ENCODE results near the gene GLRX2. TPM values are rescaled to one million over a fixed set of nuclear protein-coding genes. Genes with fewer than 3 reads are reported as not detected.

The GLRX2 gene
- total RNA-seq, 1 experiment from 2014 or later = 30.6 TPM

- TF ChIP-seq, protein P1, sequence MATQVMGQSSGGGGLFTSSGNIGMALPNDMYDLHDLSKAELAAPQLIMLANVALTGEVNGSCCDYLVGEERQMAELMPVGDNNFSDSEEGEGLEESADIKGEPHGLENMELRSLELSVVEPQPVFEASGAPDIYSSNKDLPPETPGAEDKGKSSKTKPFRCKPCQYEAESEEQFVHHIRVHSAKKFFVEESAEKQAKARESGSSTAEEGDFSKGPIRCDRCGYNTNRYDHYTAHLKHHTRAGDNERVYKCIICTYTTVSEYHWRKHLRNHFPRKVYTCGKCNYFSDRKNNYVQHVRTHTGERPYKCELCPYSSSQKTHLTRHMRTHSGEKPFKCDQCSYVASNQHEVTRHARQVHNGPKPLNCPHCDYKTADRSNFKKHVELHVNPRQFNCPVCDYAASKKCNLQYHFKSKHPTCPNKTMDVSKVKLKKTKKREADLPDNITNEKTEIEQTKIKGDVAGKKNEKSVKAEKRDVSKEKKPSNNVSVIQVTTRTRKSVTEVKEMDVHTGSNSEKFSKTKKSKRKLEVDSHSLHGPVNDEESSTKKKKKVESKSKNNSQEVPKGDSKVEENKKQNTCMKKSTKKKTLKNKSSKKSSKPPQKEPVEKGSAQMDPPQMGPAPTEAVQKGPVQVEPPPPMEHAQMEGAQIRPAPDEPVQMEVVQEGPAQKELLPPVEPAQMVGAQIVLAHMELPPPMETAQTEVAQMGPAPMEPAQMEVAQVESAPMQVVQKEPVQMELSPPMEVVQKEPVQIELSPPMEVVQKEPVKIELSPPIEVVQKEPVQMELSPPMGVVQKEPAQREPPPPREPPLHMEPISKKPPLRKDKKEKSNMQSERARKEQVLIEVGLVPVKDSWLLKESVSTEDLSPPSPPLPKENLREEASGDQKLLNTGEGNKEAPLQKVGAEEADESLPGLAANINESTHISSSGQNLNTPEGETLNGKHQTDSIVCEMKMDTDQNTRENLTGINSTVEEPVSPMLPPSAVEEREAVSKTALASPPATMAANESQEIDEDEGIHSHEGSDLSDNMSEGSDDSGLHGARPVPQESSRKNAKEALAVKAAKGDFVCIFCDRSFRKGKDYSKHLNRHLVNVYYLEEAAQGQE (IDR thresholded peaks at IDR 0.05; ENCODE audit: low read depth) = no peak
- peak; percentile 90 for TF ChIP-seq SP1 (IDR thresholded peaks at IDR 0.05; ENCODE audit: low read depth)
- TF ChIP-seq, protein P2, sequence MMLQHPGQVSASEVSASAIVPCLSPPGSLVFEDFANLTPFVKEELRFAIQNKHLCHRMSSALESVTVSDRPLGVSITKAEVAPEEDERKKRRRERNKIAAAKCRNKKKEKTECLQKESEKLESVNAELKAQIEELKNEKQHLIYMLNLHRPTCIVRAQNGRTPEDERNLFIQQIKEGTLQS (IDR thresholded peaks at IDR 0.05) = no peak
- TF ChIP-seq CBX3 (IDR thresholded peaks at IDR 0.05; ENCODE audit: low read depth) = peak; percentile 95
- peak; percentile 81 to 96 (median 95) for TF ChIP-seq CTCF (IDR thresholded peaks at IDR 0.05 in 2 of 3, conservative IDR thresholded peaks at IDR 0.05 in 1 of 3; ENCODE audit: borderline replicate concordance in 1 of 3, insufficient read depth in 1 of 3, low read depth in 2 of 3, low read length in 2 of 3)
- peak; percentile 53 for TF ChIP-seq YY1 (IDR thresholded peaks at IDR 0.05; ENCODE audit: extremely low read depth, insufficient replicate concordance, low read depth, low read length)
- peak; percentile 66 for TF ChIP-seq ZFX (IDR thresholded peaks at IDR 0.05)
These were observed 16.7 kb upstream of the GLRX2 start, which contains the start of gene CDC73 (continued) for GRCh38 chr1:193121616-193122593.

All from HCT116 (cell line).